LNCAP (cell line): Measurements from ENCODE around the gene CKS2.

Experiments
- TF ChIP-seq, protein P1 (sequence below): fragments of 450-650 bp; IDR thresholded peaks from 2 replicates; pipeline ENCODE4 v1.5.1; 2017; ENCODE audit warnings: mild to moderate bottlenecking

The CKS2 gene

DNA sequence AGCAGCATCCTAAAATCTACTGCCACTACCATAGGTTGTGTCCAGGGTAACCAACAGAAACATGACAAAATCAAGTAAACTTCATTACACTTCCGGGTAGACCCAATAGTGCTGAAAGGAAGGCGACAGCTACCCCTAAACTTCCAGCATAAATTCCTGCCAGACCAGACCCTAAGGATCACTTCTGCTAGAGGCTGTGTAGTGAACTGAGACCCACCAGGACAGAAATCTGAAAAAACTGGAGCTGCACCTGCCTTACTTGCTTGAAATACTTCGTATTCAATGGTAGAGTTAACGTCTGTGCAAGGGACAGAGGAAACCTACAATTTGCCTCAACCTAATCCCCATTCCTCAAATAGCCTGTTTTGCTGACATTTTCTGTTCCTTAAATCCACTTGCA lies 6.3 kb downstream of the CKS2 start:
- TF ChIP-seq, protein P1, sequence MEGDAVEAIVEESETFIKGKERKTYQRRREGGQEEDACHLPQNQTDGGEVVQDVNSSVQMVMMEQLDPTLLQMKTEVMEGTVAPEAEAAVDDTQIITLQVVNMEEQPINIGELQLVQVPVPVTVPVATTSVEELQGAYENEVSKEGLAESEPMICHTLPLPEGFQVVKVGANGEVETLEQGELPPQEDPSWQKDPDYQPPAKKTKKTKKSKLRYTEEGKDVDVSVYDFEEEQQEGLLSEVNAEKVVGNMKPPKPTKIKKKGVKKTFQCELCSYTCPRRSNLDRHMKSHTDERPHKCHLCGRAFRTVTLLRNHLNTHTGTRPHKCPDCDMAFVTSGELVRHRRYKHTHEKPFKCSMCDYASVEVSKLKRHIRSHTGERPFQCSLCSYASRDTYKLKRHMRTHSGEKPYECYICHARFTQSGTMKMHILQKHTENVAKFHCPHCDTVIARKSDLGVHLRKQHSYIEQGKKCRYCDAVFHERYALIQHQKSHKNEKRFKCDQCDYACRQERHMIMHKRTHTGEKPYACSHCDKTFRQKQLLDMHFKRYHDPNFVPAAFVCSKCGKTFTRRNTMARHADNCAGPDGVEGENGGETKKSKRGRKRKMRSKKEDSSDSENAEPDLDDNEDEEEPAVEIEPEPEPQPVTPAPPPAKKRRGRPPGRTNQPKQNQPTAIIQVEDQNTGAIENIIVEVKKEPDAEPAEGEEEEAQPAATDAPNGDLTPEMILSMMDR = no peak

GRCh38 chr9:89318123-89319014 lies 7.4 kb downstream of the CKS2 start, which contains the start of gene SECISBP2:
TSS of gene SECISBP2 (plus strand) at chr9:89318500. CDS start at chr9:89318577, 77 bp downstream.
- TF ChIP-seq, protein P1 = peak; percentile 87; the same call in 1 of the 2 replicates

- TF ChIP-seq, protein P1 = no peak; the same call in 1 of the 2 replicates
These were observed 8.3 kb downstream of the CKS2 start for GRCh38 chr9:89319015-89319905.

DNA sequence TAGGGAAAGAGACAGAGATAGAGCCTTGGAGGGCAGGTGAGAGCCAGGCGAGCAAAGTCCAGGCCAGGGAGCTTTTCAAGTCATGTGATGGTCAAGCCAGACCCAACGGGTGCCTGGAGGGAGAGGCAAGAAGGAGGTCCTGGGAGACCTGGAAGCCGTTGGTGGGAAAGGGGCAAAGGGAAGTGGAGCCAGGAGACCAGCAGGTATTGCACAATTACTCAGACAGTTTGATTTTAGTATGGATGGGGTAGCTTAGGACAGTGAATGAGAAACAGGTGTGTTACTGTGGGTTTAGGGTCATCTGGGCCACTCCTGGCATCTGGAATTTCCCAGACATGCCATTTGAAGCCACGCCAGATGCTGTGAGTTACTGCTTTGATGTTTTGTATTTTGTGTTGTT lies 12.4 kb downstream of the CKS2 start:
- TF ChIP-seq, protein P1 = no peak

DNA sequence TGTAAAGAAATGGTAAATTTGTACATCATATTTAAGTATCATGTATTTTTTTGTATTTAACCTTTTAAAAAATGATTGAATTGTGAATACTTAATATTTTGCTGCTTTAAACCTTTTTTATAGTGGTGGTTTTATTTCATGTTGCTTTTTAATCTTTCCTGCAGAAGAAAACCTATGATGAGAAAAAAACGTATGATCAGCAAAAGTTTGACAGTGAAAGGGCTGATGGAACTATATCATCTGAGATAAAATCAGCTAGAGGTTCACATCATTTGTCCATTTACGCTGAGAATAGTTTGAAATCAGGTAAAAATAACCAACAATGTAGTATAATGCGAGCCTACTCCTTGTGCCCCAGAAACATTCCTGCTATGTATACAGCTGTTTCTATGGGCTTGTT lies 14.7 kb downstream of the CKS2 start:
- TF ChIP-seq, protein P1 = no peak

GRCh38 chr9:89328064-89328463 lies 17.1 kb downstream of the CKS2 start:
- TF ChIP-seq, protein P1 = no peak

GRCh38 chr9:89329917-89330316 lies 18.9 kb downstream of the CKS2 start:
- TF ChIP-seq, protein P1 = no peak
